ENCODE measurements around the gene TNFRSF12A. TPM values are rescaled to one million over a fixed set of nuclear protein-coding genes. Genes with fewer than 3 reads are reported as not detected.
"Not testable (repeated sequence)": the region's sequence is repeated elsewhere in the genome, so short reads cannot be mapped to it uniquely, and the experiment has no call there.

The TNFRSF12A gene
- total and polyA plus RNA-seq, 2 donors = 16.2 to 20.1 TPM

DNA sequence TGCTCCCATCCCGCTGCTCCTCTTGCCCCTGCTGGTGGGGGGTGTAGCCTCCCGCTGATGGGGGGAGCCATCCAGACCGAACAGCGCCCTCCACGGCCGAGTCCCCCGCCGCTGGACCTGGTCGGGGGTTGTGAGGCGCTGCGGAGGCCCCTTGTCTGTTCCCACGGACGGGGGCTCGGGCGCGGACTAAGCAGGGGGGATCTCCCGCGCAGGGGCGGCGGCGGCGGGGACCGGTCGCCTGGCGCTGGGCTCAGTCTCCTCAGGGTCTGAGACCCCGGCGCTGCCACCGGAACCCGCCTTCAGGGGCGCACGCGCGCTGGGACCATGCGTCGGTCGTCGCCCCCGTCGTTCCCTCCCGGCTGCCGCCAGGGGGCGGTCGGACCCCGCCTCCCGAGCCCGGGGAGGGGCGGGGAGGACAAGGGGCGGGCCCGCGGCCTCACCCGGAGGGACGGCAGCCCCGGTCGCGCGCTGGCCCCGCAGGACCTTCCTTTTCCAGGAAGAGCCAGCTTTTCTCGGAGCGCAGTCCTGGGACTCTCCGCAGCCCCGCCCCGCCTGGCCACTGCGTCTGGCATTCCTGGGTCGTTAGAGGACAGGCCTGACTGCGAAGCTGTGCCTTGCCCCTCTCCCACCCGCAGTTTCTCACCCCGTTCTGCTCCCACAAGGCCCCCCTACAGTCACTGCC is 39.0 kb downstream of the TNFRSF12A start:
- no peaks in the 10 kb centered on the region for H3K4me1 ChIP-seq (ENCODE audit: insufficient read depth)
- H3K4me3 ChIP-seq (ENCODE audit: low read depth, low read length) = peak overlapping the region; percentile 89
- H3K36me3 ChIP-seq (ENCODE audit: insufficient read depth) = no peaks in the 10 kb centered on the region
- under 1% methylated on average over 67 of the region's 67 CpGs for WGBS
- peak overlapping the region; percentile 48 for H3K27ac ChIP-seq (ENCODE audit: low read depth)
- DNase-seq (ENCODE audit: extremely low spot score) = peak; percentile 41

DNA sequence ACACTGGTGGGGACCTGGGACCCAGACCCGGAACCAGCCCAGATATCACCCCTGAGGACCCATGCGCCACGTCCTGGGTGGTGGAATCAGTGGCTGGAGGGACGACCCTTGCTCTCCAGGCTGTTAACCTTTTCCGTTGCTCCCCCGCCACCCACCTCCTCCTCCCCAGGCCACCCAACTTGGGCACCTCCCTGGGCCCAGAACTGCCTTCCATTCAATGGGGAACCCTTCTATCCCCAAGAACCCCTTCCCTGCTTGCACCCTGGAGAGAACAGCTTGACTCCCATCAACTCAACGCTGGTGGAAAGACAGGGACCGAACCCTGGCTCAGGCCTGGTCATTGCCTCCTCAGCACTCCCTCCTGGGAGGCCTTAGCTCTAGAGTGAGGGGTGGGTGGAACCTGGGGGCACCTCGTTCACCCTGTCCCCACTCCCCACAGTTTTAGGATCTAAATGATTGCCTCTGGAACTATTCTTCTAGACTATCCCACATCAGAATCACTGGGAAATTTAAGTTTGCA is 39.6 kb downstream of the TNFRSF12A start:
- WGBS = 60% methylated on average over 9 of the region's 9 CpGs
- no peaks in the 10 kb centered on the region for H3K4me1 ChIP-seq (ENCODE audit: insufficient read depth)
- H3K4me3 ChIP-seq (ENCODE audit: low read depth, low read length) = peak overlapping the region; percentile 89
- no peak overlapping the region for H3K27ac ChIP-seq (ENCODE audit: low read depth)
- DNase-seq (ENCODE audit: extremely low spot score) = no peak
- no peaks in the 10 kb centered on the region for H3K36me3 ChIP-seq (ENCODE audit: insufficient read depth)

GRCh38 chr16:3060339-3061127 is 40.4 kb downstream of the TNFRSF12A start:
- peaks cover 2% of the 10 kb centered on the region for H3K4me1 ChIP-seq (ENCODE audit: insufficient read depth)
- H3K27ac ChIP-seq (ENCODE audit: low read depth) = no peak overlapping the region
- H3K4me3 ChIP-seq (ENCODE audit: low read depth, low read length) = no peak overlapping the region
- 64% methylated on average over 14 of the region's 14 CpGs for WGBS
- no peak for DNase-seq (ENCODE audit: extremely low spot score)
- H3K36me3 ChIP-seq (ENCODE audit: insufficient read depth) = no peaks in the 10 kb centered on the region

GRCh38 chr16:3062553-3062952 is 42.4 kb downstream of the TNFRSF12A start:
- Histone ChIP-seq H3K36me3 (ENCODE audit: insufficient read depth) (no peaks in the 10 kb centered on the region), H3K4me1 (ENCODE audit: insufficient read depth) (peaks cover 2% of the 10 kb centered on the region), H3K4me3 (ENCODE audit: low read depth, low read length) (no peak overlapping the region), H3K27ac (ENCODE audit: low read depth) (no peak overlapping the region)
- WGBS = 84% methylated on average over 6 of the region's 6 CpGs
- DNase-seq (ENCODE audit: extremely low spot score) = no peak

GRCh38 chr16:3063625-3064386 is 43.6 kb downstream of the TNFRSF12A start:
- Histone ChIP-seq H3K4me1 (ENCODE audit: insufficient read depth) (peaks cover 2% of the 10 kb centered on the region), H3K4me3 (ENCODE audit: low read depth, low read length) (no peak overlapping the region), H3K27ac (ENCODE audit: low read depth) (no peak overlapping the region), H3K36me3 (ENCODE audit: insufficient read depth) (no peaks in the 10 kb centered on the region)
- 92% methylated on average over 8 of the region's 8 CpGs for WGBS
- DNase-seq (ENCODE audit: extremely low spot score) = no peak

- Histone ChIP-seq H3K4me1 (ENCODE audit: insufficient read depth) (peaks cover 2% of the 10 kb centered on the region), H3K36me3 (ENCODE audit: insufficient read depth) (no peaks in the 10 kb centered on the region), H3K27ac (ENCODE audit: low read depth) (no peak within 1 kb of the TSS), H3K4me3 (ENCODE audit: low read depth, low read length) (peak within 1 kb of the TSS; percentile 33)
- WGBS = 49% methylated on average over 13 of the region's 13 CpGs
- DNase-seq (ENCODE audit: extremely low spot score) = no peak
These were observed 45.0 kb downstream of the TNFRSF12A start, which contains the start of gene IL32 for GRCh38 chr16:3065069-3065741. Gene IL32, plus strand, starts transcription at chr16:3065640. Its CDS starts 172 bp downstream, at chr16:3065812.

GRCh38 chr16:3065742-3066439 is 45.7 kb downstream of the TNFRSF12A start:
- no peak for DNase-seq (ENCODE audit: extremely low spot score)
- peak overlapping the region; percentile 33 for H3K4me3 ChIP-seq (ENCODE audit: low read depth, low read length)
- no peak overlapping the region for H3K27ac ChIP-seq (ENCODE audit: low read depth)
- peaks cover 2% of the 10 kb centered on the region for H3K4me1 ChIP-seq (ENCODE audit: insufficient read depth)
- no peaks in the 10 kb centered on the region for H3K36me3 ChIP-seq (ENCODE audit: insufficient read depth)
- WGBS = 78% methylated on average over 26 of the region's 26 CpGs

GRCh38 chr16:3066440-3066748 is 46.2 kb downstream of the TNFRSF12A start:
- H3K36me3 ChIP-seq (ENCODE audit: insufficient read depth) = no peaks in the 10 kb centered on the region
- WGBS = 91% methylated on average over 7 of the region's 7 CpGs
- H3K4me3 ChIP-seq (ENCODE audit: low read depth, low read length) = peak overlapping the region; percentile 33
- DNase-seq (ENCODE audit: extremely low spot score) = no peak
- H3K27ac ChIP-seq (ENCODE audit: low read depth) = no peak overlapping the region
- peaks cover 2% of the 10 kb centered on the region for H3K4me1 ChIP-seq (ENCODE audit: insufficient read depth)

GRCh38 chr16:3068487-3068886 is 48.3 kb downstream of the TNFRSF12A start:
- no peak for DNase-seq (ENCODE audit: extremely low spot score)
- WGBS = 67% methylated on average over 4 of the region's 4 CpGs
- Histone ChIP-seq H3K36me3 (ENCODE audit: insufficient read depth) (no peaks in the 10 kb centered on the region), H3K4me3 (ENCODE audit: low read depth, low read length) (no peak overlapping the region), H3K27ac (ENCODE audit: low read depth) (no peak overlapping the region), H3K4me1 (ENCODE audit: insufficient read depth) (peaks cover 2% of the 10 kb centered on the region)

DNA sequence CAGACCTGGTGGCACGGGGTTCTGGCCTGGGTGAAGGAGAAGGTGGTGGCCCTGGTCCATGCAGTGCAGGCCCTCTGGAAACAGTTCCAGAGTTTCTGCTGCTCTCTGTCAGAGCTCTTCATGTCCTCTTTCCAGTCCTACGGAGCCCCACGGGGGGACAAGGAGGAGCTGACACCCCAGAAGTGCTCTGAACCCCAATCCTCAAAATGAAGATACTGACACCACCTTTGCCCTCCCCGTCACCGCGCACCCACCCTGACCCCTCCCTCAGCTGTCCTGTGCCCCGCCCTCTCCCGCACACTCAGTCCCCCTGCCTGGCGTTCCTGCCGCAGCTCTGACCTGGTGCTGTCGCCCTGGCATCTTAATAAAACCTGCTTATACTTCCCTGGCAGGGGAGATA is 49.0 kb downstream of the TNFRSF12A start:
- not testable (repeated sequence) for H3K27ac ChIP-seq (ENCODE audit: low read depth); H3K4me3 ChIP-seq (ENCODE audit: low read depth, low read length); H3K36me3 ChIP-seq (ENCODE audit: insufficient read depth); H3K4me1 ChIP-seq (ENCODE audit: insufficient read depth); DNase-seq (ENCODE audit: extremely low spot score)
- WGBS = 79% methylated on average over 10 of the region's 11 CpGs

DNA sequence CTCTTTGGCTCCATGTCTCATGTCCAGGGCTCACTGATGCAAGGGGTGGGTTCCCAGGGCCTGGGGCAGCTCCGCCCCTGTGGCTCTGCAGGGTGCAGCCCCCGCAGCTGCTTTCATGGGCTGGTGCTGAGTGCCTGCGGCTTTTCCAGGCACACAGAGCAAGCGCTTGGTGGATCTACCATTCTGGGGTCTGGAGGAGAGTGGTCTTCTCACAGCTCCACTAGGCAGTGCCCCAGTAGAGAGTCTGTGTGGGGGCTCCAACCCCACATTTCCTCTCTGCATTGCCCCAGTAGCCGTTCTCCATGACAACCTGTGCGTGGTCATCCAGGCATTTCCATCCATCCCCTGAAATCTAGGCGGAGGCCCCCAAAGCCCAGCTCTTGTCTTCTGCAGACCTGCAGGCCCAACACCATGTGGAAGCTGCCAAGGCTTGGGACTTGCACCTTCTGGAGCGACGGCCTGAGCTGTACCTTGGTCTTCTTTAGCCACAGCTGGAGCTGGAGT is 50.5 kb downstream of the TNFRSF12A start:
- H3K4me3 ChIP-seq (ENCODE audit: low read depth, low read length) = no peak overlapping the region
- no peaks in the 10 kb centered on the region for H3K36me3 ChIP-seq (ENCODE audit: insufficient read depth)
- no peak for DNase-seq (ENCODE audit: extremely low spot score)
- WGBS = 83% methylated on average over 9 of the region's 9 CpGs
- no peaks in the 10 kb centered on the region for H3K4me1 ChIP-seq (ENCODE audit: insufficient read depth)
- H3K27ac ChIP-seq (ENCODE audit: low read depth) = no peak overlapping the region

DNA sequence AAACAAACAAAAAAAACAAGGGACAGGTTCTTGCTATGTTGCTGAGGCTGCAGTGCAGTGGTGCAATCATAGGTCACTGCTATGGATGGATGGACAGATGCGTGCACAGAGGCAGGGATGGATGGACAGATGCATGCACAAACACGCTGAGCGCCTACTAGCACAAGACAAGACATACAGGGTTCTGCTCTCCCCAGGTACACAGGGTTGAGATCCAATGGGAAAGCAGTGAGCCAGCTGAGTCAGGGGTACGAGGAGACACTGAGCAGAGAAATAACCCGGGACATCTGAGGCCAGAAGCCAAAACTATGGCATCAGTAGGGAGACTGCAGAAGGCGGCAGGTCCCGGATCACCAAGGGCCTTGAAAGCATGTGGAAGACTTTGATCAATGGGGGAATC is 51.5 kb downstream of the TNFRSF12A start:
- 82% methylated on average over 7 of the region's 7 CpGs for WGBS
- DNase-seq (ENCODE audit: extremely low spot score) = no peak
- no peaks in the 10 kb centered on the region for H3K36me3 ChIP-seq (ENCODE audit: insufficient read depth)
- no peaks in the 10 kb centered on the region for H3K4me1 ChIP-seq (ENCODE audit: insufficient read depth)
- H3K27ac ChIP-seq (ENCODE audit: low read depth) = no peak overlapping the region
- H3K4me3 ChIP-seq (ENCODE audit: low read depth, low read length) = no peak overlapping the region

Measured in urinary bladder (tissue), 4 donors.